Neutrophil (primary cell): Measurements from ENCODE around the gene ICAM2.

ENCODE experiments used
- H3K27ac ChIP-seq: fragments of 200-600 bp; sonication (generic); 2 replicates; pipeline ENCODE4 v1.5.1; 2016; ENCODE audit warnings: mild to moderate bottlenecking, moderate library complexity
- H3K27me3 ChIP-seq: fragments of 200-600 bp; sonication (generic); 2 replicates; pipeline ENCODE4 v1.6.0; 2016; ENCODE audit warnings: mild to moderate bottlenecking
- H3K36me3 ChIP-seq: fragments of 200-600 bp; sonication (generic); 2 replicates; pipeline ENCODE4 v1.5.1; 2017
- H3K4me1 ChIP-seq, 2 experiments: fragments of 200-600 bp in 1 of 2; sonication (generic) in 1 of 2; 1 replicate in 1 of 2; 2 replicates in 1 of 2; pipeline versions ENCODE4 v1.5.1 to v1.6.1; 2013 to 2016; ENCODE audit warnings: low read depth in 1 of 2, low read length in 1 of 2, mild to moderate bottlenecking in 1 of 2, moderate library complexity in 1 of 2; ENCODE audit not compliant: control insufficient read depth in 1 of 2, insufficient read depth in 1 of 2
- H3K4me3 ChIP-seq, 2 experiments: fragments of 200-600 bp in 1 of 2; sonication (generic) in 1 of 2; 1 replicate in 1 of 2; 2 replicates in 1 of 2; pipeline ENCODE4 v1.5.1; 2013 to 2016; ENCODE audit warnings: low read depth in 1 of 2, low read length in 1 of 2, mild to moderate bottlenecking in 1 of 2, moderate library complexity in 1 of 2
- H3K9me3 ChIP-seq: fragments of 200-600 bp; sonication (generic); 2 replicates; pipeline ENCODE4 v1.5.1; 2016
- TF ChIP-seq, protein P1 (sequence below): fragments of 200-600 bp; sonication (generic); IDR thresholded peaks from 2 replicates; pipeline ENCODE4 v1.5.1; 2016; ENCODE audit warnings: antibody characterized with exemption

The ICAM2 gene

DNA sequence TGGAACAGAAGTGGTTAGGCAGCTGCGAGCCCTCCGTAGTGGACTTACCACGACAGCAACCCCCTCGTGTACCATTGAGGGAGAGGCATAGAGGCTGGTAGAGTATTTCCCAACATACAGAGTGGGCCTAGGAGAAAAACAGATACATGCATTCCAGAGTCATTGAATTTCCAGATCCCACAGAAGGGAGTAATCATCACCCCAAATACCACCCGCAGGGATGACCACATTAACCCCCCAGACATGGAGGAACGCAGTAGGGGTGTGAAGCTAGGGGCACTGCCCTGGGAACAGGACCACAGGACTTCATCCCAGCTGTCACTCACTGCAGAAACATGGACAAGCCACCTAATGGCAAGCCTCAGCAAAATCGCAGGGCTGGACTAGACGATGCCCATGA, 44.7 kb upstream of the ICAM2 start:
- Histone ChIP-seq H3K4me1 (peaks cover 7 to 15% of the 10 kb centered on the region in 2 experiments), H3K4me3 (no peak overlapping the region), H3K36me3 (peaks cover 90% of the 10 kb centered on the region), H3K27ac (peak overlapping the region; percentile 75), H3K9me3 (no peaks in the 10 kb centered on the region), H3K27me3 (no peaks in the 10 kb centered on the region)
- TF ChIP-seq, protein P1, sequence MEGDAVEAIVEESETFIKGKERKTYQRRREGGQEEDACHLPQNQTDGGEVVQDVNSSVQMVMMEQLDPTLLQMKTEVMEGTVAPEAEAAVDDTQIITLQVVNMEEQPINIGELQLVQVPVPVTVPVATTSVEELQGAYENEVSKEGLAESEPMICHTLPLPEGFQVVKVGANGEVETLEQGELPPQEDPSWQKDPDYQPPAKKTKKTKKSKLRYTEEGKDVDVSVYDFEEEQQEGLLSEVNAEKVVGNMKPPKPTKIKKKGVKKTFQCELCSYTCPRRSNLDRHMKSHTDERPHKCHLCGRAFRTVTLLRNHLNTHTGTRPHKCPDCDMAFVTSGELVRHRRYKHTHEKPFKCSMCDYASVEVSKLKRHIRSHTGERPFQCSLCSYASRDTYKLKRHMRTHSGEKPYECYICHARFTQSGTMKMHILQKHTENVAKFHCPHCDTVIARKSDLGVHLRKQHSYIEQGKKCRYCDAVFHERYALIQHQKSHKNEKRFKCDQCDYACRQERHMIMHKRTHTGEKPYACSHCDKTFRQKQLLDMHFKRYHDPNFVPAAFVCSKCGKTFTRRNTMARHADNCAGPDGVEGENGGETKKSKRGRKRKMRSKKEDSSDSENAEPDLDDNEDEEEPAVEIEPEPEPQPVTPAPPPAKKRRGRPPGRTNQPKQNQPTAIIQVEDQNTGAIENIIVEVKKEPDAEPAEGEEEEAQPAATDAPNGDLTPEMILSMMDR = no peak

DNA sequence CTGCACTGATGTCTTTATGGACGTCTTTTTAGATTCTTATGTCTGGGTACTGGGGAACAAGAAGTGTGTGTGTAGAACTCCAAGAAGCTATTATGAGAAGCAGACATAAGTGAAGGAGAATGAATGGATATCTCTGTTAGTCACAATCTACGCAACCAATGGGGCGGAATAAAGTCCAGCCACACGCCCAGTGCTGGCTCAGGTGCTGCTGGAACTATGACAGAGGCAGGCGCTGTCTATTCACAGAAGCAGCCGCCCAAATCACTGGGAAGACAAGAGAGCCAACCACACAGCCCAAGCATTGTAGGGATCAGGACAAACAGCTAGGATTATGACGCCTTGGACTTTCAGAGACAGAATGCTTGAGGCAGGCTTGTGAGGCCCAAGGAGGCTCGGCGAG, 43.9 kb upstream of the ICAM2 start:
- peaks cover 7 to 15% of the 10 kb centered on the region in 2 experiments for H3K4me1 ChIP-seq
- H3K27ac ChIP-seq = peak overlapping the region; percentile 75
- TF ChIP-seq, protein P1 = no peak

DNA sequence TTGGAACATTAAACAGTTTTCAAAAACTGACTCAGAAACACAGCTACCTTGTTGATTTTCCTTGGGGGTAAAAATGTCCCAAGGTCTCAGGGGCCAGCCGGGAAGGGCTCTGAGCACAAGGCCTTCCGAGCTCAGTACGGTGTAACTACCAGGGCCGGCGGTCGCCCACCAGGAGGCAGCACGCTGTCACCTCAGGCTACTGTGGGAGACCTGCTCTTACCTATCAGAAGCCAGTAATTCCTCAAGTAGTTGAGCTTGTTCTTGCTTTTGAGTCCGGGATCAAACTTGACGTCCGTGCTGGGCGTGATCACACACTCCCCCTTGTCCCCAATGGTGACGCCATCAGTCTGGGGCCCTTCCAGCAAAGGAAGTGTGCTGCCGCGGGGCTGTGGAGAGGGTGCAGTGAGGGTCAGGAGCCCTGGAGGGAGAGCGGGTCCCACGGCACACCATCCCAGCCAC, 43.4 kb upstream of the ICAM2 start:
- H3K36me3 ChIP-seq = peaks cover 93% of the 10 kb centered on the region
- H3K4me3 ChIP-seq = no peak overlapping the region
- peaks cover 7 to 15% of the 10 kb centered on the region in 2 experiments for H3K4me1 ChIP-seq
- peak overlapping the region; percentile 75 for H3K27ac ChIP-seq
- no peaks in the 10 kb centered on the region for H3K9me3 ChIP-seq
- H3K27me3 ChIP-seq = no peaks in the 10 kb centered on the region
- TF ChIP-seq, protein P1 = peak; percentile 72

More for the DNA sequence above, 43.9 kb upstream of the ICAM2 start:
- Histone ChIP-seq H3K9me3 (no peaks in the 10 kb centered on the region), H3K4me3 (no peak overlapping the region), H3K36me3 (peaks cover 90% of the 10 kb centered on the region), H3K27me3 (no peaks in the 10 kb centered on the region)

DNA sequence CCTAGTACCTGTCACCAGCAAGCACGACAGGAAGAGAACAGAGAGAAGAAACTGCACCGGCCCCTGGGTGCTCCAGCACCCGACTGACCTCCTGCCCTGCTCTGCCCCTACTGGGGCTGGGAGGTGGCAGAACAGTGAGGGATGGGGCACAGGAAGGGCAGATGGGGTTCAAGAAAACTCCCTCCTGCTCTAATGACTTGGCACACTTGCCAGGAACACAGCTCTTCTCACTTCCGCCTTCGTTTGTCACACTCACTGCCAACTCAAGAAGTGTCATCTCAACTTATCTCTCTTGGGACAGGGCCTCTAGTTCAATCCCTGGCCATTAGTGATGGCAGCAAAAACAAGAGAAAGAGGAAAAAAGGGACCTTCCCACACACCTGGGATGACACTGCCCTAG, 42.7 kb upstream of the ICAM2 start:
- TF ChIP-seq, protein P1 = no peak
- Histone ChIP-seq H3K27me3 (no peaks in the 10 kb centered on the region), H3K4me1 (peaks cover 7 to 15% of the 10 kb centered on the region in 2 experiments), H3K27ac (peak overlapping the region; percentile 75), H3K36me3 (peaks cover 91% of the 10 kb centered on the region), H3K9me3 (no peaks in the 10 kb centered on the region), H3K4me3 (no peak overlapping the region)

DNA sequence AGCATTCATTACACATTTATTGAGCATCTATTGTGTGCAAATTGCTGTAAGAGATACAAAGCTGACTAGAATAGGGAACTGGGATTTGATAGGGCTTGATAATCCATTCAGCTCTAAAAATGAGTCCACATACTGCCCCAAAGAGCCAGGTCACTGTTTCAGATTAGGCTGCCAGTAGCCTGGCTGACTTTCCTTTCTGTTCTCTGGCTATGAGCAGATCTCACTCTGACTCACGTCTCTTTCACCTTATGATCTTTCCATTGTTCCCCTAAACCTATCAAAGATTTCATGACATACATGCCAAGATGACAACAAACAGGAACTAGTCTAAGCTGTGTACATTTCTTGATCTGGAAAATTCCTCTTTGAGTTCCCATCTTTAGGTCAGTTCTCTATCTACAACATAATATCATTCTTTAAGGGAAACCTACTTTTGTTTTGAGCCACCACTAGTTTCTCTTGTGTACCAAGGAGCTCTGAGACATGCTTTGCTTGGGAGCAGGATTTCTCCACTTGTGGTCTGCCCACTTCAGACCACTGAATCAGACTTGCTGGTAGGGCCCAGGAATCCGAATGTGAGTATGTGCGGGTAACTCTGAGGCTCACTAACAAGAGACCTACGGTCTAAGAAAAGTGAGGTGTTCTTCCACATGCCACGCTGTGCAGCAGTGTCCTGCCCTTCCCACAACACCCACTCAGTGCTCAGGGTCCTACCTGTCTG, 40.9 kb upstream of the ICAM2 start:
- Histone ChIP-seq H3K4me1 (peaks cover 7 to 15% of the 10 kb centered on the region in 2 experiments), H3K36me3 (peaks cover 91% of the 10 kb centered on the region), H3K9me3 (no peaks in the 10 kb centered on the region), H3K4me3 (no peak overlapping the region), H3K27me3 (no peaks in the 10 kb centered on the region), H3K27ac (peak overlapping the region; percentile 34)
- TF ChIP-seq, protein P1 = no peak
